Activated T-helper 1 cell treated with anti-CD3 and anti-CD28 coated beads, Interleukin-2, amount 50 U/mL, for 16 hours (primary cell): Measurements from ENCODE around the gene ZBTB8B.

Experiments used
- DNase-seq, 2 donors: peaks; one replicate each; pipeline ENCODE4 v3.0.0-alpha.2; 2020; ENCODE audit warnings: low read depth in 1 of 2, low spot score in 1 of 2

ZBTB8B gene

GRCh38 chr1:32503153-32503552 is 38.3 kb downstream of the ZBTB8B start:
- DNase-seq: no peak

GRCh38 chr1:32507021-32507420 is 42.1 kb downstream of the ZBTB8B start:
- DNase-seq: no peak

GRCh38 chr1:32508761-32509160 is 43.9 kb downstream of the ZBTB8B start:
- no peak for DNase-seq

GRCh38 chr1:32509939-32510338 is 45.1 kb downstream of the ZBTB8B start:
- no peak for DNase-seq
